ENCODE results near the gene ISG20. TPM values are rescaled to one million over a fixed set of nuclear protein-coding genes. Genes with fewer than 3 reads are reported as not detected.

ISG20 gene
- total RNA-seq, 6 experiments from 2014 or later, result 6.3 to 19.4 (median 11.9) TPM

DNA sequence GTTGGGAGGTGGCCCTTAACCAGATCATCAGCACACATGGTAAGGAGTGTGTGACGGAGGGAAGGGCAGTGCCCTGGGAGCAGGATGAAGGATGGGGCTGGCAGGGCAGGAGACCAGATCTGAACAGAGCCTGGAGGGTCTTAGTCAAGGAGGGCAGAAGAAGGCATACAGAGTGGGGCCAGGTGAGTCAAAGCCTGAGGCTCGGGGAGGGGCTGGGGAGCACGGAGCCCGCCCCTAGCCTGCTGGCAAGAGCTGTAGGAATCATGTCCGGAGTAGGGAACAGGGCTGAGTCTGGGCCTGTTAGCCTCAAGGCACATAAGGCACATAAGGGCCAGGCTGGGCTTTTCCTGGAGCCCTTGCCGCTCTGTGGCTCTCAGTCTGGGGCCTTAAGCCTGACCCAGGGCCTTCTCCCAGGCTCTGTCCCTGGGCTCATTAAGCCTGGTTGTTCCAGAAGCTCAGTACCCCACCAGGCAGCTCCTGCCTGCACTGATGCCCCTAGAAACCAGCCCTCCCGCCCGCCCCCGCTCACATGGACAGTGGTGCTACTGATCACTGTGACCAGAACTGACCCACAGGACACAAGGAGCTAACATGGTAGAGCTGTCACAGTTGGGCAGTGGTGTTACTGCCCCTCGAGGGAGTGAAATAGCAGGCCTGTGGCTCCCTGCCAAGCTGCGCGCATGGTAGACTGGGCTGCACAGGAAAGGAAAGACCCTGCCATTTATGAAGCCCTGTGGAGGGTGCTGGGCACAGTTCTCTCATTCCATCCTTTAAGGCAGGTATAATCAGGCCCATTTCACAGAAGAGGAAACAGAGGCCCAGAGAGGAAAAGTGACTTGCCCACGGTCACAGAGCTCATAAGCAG, 14.6 kb downstream of the ISG20 start:
- TF ChIP-seq POLR2A (IDR thresholded peaks at IDR 0.05), result no peak
- TF ChIP-seq, protein P1, sequence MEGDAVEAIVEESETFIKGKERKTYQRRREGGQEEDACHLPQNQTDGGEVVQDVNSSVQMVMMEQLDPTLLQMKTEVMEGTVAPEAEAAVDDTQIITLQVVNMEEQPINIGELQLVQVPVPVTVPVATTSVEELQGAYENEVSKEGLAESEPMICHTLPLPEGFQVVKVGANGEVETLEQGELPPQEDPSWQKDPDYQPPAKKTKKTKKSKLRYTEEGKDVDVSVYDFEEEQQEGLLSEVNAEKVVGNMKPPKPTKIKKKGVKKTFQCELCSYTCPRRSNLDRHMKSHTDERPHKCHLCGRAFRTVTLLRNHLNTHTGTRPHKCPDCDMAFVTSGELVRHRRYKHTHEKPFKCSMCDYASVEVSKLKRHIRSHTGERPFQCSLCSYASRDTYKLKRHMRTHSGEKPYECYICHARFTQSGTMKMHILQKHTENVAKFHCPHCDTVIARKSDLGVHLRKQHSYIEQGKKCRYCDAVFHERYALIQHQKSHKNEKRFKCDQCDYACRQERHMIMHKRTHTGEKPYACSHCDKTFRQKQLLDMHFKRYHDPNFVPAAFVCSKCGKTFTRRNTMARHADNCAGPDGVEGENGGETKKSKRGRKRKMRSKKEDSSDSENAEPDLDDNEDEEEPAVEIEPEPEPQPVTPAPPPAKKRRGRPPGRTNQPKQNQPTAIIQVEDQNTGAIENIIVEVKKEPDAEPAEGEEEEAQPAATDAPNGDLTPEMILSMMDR (IDR thresholded peaks at IDR 0.05), result no peak
- ATAC-seq (no peak), DNase-seq (peak in 1 of 3 donors; percentile 40)
- Histone ChIP-seq H3K27me3 (no peaks in the 10 kb centered on the region), H3K27ac (no peak overlapping the region), H3K4me3 (no peak overlapping the region), H3K36me3 (no peaks in the 10 kb centered on the region), H3K4me1 (peaks cover 0 to 11% (median 6%) of the 10 kb centered on the region in 4 donors), H3K9me3 (no peaks in the 10 kb centered on the region)
- intact Hi-C loops (cut with DNase I), result no loop called here
- WGBS (ENCODE audit: insufficient coverage, low coverage, low lambda C conversion rate, missing lambda C conversion rate), result no CpG with 5 or more reads among the region's 13 CpGs

DNA sequence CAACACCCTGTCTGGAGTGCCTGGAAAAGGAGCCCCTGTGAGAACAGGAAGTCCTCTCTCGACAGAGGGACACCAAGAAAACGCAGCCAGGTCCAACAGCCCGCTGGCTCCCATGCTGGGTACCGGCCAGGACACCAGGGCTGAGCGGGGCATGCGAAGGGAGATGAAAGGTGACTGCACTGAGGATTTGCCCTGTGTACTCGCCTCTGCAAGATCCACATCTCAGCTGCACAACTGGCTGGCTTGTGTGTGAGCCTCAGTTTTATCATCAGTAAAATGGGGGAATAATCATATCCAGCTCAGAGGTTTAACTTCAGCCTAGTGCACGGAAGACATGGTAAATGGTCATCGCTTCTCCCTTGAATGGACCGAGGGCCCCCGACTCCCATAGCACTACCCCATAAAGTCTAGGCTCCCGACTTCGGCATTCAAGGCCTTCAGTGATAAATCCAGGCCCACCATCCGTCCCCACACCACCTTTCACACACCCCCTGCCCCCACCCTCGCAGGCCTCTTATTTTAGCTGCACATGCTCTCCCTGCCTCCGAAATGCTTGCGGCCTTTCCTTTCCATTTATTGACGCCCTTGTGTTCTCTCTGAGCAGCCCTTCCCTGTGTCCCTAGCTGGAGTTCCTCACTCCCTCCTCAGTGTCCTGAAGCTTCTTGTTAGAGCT, 15.8 kb downstream of the ISG20 start:
- TF ChIP-seq, protein P1 (IDR thresholded peaks at IDR 0.05), result no peak
- no peak for TF ChIP-seq POLR2A (IDR thresholded peaks at IDR 0.05)
- Histone ChIP-seq H3K27me3 (no peaks in the 10 kb centered on the region), H3K4me3 (no peak overlapping the region), H3K27ac (no peak overlapping the region), H3K9me3 (no peaks in the 10 kb centered on the region), H3K4me1 (peaks cover 0 to under 1% (median 0%) of the 10 kb centered on the region in 4 donors), H3K36me3 (no peaks in the 10 kb centered on the region)
- WGBS (ENCODE audit: insufficient coverage, low coverage, low lambda C conversion rate, missing lambda C conversion rate), result 82% methylated on average over 5 of the region's 18 CpGs
- peak in 1 of 3 donors; percentile 31 for DNase-seq
- ATAC-seq, result no peak
- intact Hi-C loops (cut with DNase I), result no loop called here

DNA sequence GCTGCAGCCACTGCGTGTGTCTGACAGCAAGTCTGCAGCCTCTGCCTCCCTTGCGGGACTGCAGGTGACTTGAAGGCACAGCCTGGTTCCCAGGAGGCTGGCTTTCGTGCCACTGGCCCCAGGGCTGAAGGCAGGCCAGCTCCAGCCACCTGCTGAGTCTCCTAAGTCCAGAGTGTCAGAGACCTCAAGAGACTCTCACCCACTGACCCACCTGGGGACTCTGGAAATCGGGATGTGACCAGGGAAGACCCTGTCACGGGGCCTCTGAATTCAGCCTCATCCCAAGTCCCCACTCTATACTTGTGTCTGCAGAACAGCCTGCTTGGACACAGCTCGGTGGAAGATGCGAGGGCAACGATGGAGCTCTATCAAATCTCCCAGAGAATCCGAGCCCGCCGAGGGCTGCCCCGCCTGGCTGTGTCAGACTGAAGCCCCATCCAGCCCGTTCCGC, 16.3 kb downstream of the ISG20 start:
- Histone ChIP-seq H3K27ac (no peak overlapping the region), H3K4me3 (no peak overlapping the region), H3K4me1 (no peaks in the 10 kb centered on the region), H3K9me3 (no peaks in the 10 kb centered on the region), H3K27me3 (no peaks in the 10 kb centered on the region), H3K36me3 (no peaks in the 10 kb centered on the region)
- no peak for ATAC-seq
- TF ChIP-seq POLR2A (IDR thresholded peaks at IDR 0.05), result no peak
- TF ChIP-seq, protein P1 (IDR thresholded peaks at IDR 0.05), result no peak
- peak in 1 of 3 donors; percentile 36 for DNase-seq
- WGBS (ENCODE audit: insufficient coverage, low coverage, low lambda C conversion rate, missing lambda C conversion rate), result 86% methylated on average over 3 of the region's 14 CpGs
- intact Hi-C loops (cut with DNase I), result no loop called here

DNA sequence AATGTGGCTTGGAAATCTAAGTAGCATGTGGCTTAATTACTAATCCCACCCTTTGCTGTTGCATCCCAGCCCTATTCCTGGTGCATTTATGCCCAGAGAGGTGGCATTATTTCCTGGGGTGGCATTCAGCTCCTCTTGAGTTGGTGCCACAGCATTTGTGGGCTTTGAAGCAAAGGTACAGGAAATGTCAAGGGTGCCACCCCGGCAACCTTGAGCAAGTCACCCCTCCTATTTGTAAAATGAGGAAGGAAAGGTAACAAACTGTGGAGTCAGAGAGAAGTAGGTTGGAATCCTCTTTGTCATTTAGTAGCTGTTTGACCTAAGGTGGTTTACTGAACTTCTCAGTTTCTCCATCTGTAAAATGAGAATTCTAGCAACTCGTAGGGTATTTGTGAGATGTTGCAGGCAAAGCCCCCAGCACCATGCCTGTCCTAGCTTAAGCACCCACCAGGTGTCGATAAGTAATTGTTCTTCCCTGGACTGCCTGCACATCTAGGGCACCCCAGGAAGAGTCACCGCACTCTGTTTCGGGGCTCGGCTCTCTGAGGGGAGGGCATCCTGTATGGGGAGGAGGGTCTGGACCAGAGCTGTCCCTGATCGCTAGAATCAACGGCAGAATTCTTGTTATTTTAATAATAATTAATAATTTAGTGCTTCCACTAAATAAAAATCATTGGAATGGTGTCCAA, 17.1 kb downstream of the ISG20 start:
- H3K27ac ChIP-seq, result no peak overlapping the region
- peak in 1 of 3 donors; percentile 36 for DNase-seq
- TF ChIP-seq, protein P1 (IDR thresholded peaks at IDR 0.05), result no peak
- TF ChIP-seq POLR2A (IDR thresholded peaks at IDR 0.05), result no peak
- H3K4me3 ChIP-seq, result no peak overlapping the region
- no peak for ATAC-seq
- no peaks in the 10 kb centered on the region for H3K4me1 ChIP-seq
- WGBS (ENCODE audit: insufficient coverage, low coverage, low lambda C conversion rate, missing lambda C conversion rate), result 69% methylated on average over 6 of the region's 8 CpGs
- H3K27me3 ChIP-seq, result no peaks in the 10 kb centered on the region
- intact Hi-C loops (cut with DNase I), result no loop called here
- no peaks in the 10 kb centered on the region for H3K9me3 ChIP-seq
- H3K36me3 ChIP-seq, result no peaks in the 10 kb centered on the region

Data from right lobe of liver (tissue), 6 donors.